H1 (cell line): ENCODE data around the gene PRSS16. TPM values are rescaled to one million over a fixed set of nuclear protein-coding genes. Genes with fewer than 3 reads are reported as not detected.

Source experiments
- CTCF ChIA-PET: fragments of 300-600 bp; sonication (Branson Sonifier 250); formaldehyde crosslinking; loops from one replicate; lab custom pipeline; 2021; ENCODE audit not compliant: partially characterized antibody; lab: Charles Lee
- POLR2A ChIA-PET: fragments of 300-600 bp; sonication (Branson Sonifier 250); formaldehyde crosslinking; loops from one replicate; lab custom pipeline; 2021; ENCODE audit warnings: inconsistent platforms; ENCODE audit not compliant: partially characterized antibody; lab: Charles Lee
- DNase-seq, 2 experiments: peaks; one replicate each; pipeline versions ENCODE4 v3.0.0 to v3.0.0-alpha.2; 2010 to 2022; ENCODE audit warnings: low spot score in 2 of 2, low read depth in 1 of 2, mixed read lengths in 1 of 2
- FAIRE-seq: peaks from 2 replicates; lab custom pipeline; 2011; peaks lifted over from hg19 to GRCh38; lab: Jason Lieb, UNC
- H2AFZ ChIP-seq: 2 replicates; pipeline ENCODE4 v1.8.1; 2012; ENCODE audit warnings: low read length, inconsistent platforms
- H2AK5ac ChIP-seq: 2 replicates; pipeline ENCODE4 v1.6.1; 2013; ENCODE audit warnings: low read depth, low read length
- H2BK120ac ChIP-seq: replicated peaks from 2 replicates; pipeline ENCODE3; 2013; ENCODE audit warnings: low read depth, low read length, inconsistent platforms
- H2BK12ac ChIP-seq: 2 replicates; pipeline ENCODE4 v1.6.1; 2013; ENCODE audit warnings: low read depth, low read length
- H2BK15ac ChIP-seq: 2 replicates; pipeline ENCODE4 v1.6.1; 2013; ENCODE audit warnings: low read length
- H2BK20ac ChIP-seq: 2 replicates; pipeline ENCODE4 v1.6.1; 2013; ENCODE audit warnings: low read length
- H2BK5ac ChIP-seq: 2 replicates; pipeline ENCODE4 v1.6.1; 2013; ENCODE audit warnings: low read depth, low read length
- H3K14ac ChIP-seq: 2 replicates; pipeline ENCODE4 v1.6.1; 2013; ENCODE audit warnings: inconsistent platforms; ENCODE audit not compliant: insufficient read length
- H3K18ac ChIP-seq: 2 replicates; pipeline ENCODE4 v1.6.1; 2013; ENCODE audit warnings: low read length; ENCODE audit errors: extremely low read depth
- H3K23ac ChIP-seq: 2 replicates; pipeline ENCODE4 v1.6.1; 2013; ENCODE audit warnings: inconsistent platforms; ENCODE audit not compliant: insufficient read length
- H3K23me2 ChIP-seq: 2 replicates; pipeline ENCODE4 v1.6.1; 2013; ENCODE audit warnings: low read depth, low read length
- H3K27ac ChIP-seq: 2 replicates; pipeline ENCODE4 v1.6.1; 2011; ENCODE audit warnings: low read depth, low read length, inconsistent platforms
- H3K27me3 ChIP-seq, 4 experiments: replicated peaks in 1 of 4; 1 replicate in 1 of 4; 2 replicates in 3 of 4; pipeline versions ENCODE4 v1.6.1 to v1.8.1; 2011 to 2013; ENCODE audit warnings: low read length in 3 of 4, mild to moderate bottlenecking in 3 of 4, inconsistent platforms in 2 of 4, mixed read lengths in 2 of 4, moderate library complexity in 1 of 4; ENCODE audit not compliant: control insufficient read depth in 3 of 4, insufficient read depth in 3 of 4; ENCODE audit errors: extremely low read depth in 1 of 4
- H3K36me3 ChIP-seq, 4 experiments: 2 replicates each; pipeline versions ENCODE4 v1.6.1 to v1.8.1; 2011 to 2013; ENCODE audit warnings: mild to moderate bottlenecking in 4 of 4, low read length in 3 of 4, moderate library complexity in 2 of 4, control low read depth in 1 of 4, inconsistent platforms in 1 of 4; ENCODE audit not compliant: insufficient read depth in 4 of 4, control insufficient read depth in 2 of 4
- H3K4ac ChIP-seq: replicated peaks from 2 replicates; pipeline ENCODE3; 2013; ENCODE audit warnings: low read length, low read depth, mixed read lengths, inconsistent platforms; ENCODE audit not compliant: insufficient read length
- H3K4me1 ChIP-seq, 4 experiments: replicated peaks in 1 of 4; 1 replicate in 1 of 4; 2 replicates in 3 of 4; pipeline versions ENCODE4 v1.6.1 to v1.8.1; 2011 to 2013; ENCODE audit warnings: low read length in 3 of 4, inconsistent platforms in 2 of 4, mixed read lengths in 1 of 4; ENCODE audit not compliant: insufficient read depth in 4 of 4, control insufficient read depth in 3 of 4
- H3K4me2 ChIP-seq, 2 experiments: 2 replicates each; pipeline versions ENCODE4 v1.6.1 to v1.8.1; 2011 to 2013; ENCODE audit warnings: low read depth in 2 of 2, low read length in 2 of 2, control low read depth in 1 of 2, inconsistent platforms in 1 of 2, mild to moderate bottlenecking in 1 of 2; ENCODE audit not compliant: insufficient read depth in 1 of 2
- H3K4me3 ChIP-seq, 4 experiments: fragments of 200-600, 300-600 bp in 1 of 4; sonication (generic), shearing (Covaris generic), sonication (Bioruptor Twin) in 1 of 4; 2 replicates each; pipeline versions ENCODE4 v1.5.1 to v1.8.1; 2011 to 2016; ENCODE audit warnings: low read length in 4 of 4, low read depth in 3 of 4, control low read depth in 2 of 4, inconsistent platforms in 2 of 4, mild to moderate bottlenecking in 2 of 4, mixed read lengths in 1 of 4, moderate library complexity in 1 of 4; ENCODE audit not compliant: insufficient read depth in 2 of 4; ENCODE audit errors: extremely low read depth in 1 of 4
- H3K56ac ChIP-seq: replicated peaks from 2 replicates; pipeline ENCODE3; 2013; ENCODE audit warnings: low read depth, mild to moderate bottlenecking, mixed read lengths, low read length, inconsistent platforms; ENCODE audit not compliant: insufficient read length
- H3K79me1 ChIP-seq: 2 replicates; pipeline ENCODE4 v1.6.1; 2013; ENCODE audit warnings: low read depth, low read length, control low read depth
- H3K79me2 ChIP-seq, 2 experiments: 2 replicates each; pipeline versions ENCODE4 v1.6.1 to v1.8.1; 2012 to 2013; ENCODE audit warnings: low read length in 2 of 2, mild to moderate bottlenecking in 2 of 2, inconsistent platforms in 1 of 2; ENCODE audit not compliant: insufficient read depth in 2 of 2, control insufficient read depth in 1 of 2
- H3K9ac ChIP-seq, 4 experiments: replicated peaks in 1 of 4; 1 replicate in 1 of 4; 2 replicates in 3 of 4; pipeline versions ENCODE4 v1.6.1 to v1.8.1; 2011 to 2013; ENCODE audit warnings: low read depth in 3 of 4, low read length in 3 of 4, control low read depth in 2 of 4, mild to moderate bottlenecking in 2 of 4, moderate library complexity in 2 of 4, inconsistent platforms in 1 of 4; ENCODE audit errors: extremely low read depth in 1 of 4
- H3K9me3 ChIP-seq, 2 experiments: 2 replicates each; pipeline versions ENCODE4 v1.6.1 to v1.8.1; 2012 to 2013; ENCODE audit warnings: mild to moderate bottlenecking in 2 of 2, moderate library complexity in 2 of 2, control low read depth in 1 of 2, inconsistent platforms in 1 of 2, low read depth in 1 of 2, low read length in 1 of 2, mixed read lengths in 1 of 2; ENCODE audit not compliant: insufficient read depth in 2 of 2
- H4K20me1 ChIP-seq, 2 experiments: replicated peaks in 1 of 2; 2 replicates each; pipeline versions ENCODE3 to v1.8.1; 2011 to 2013; ENCODE audit warnings: inconsistent platforms in 2 of 2, low read length in 2 of 2, mild to moderate bottlenecking in 1 of 2; ENCODE audit not compliant: insufficient read depth in 2 of 2, control insufficient read depth in 1 of 2
- H4K5ac ChIP-seq: 2 replicates; pipeline ENCODE4 v1.6.1; 2013; ENCODE audit warnings: low read length, low read depth, mixed read lengths, inconsistent platforms; ENCODE audit not compliant: insufficient read length
- H4K8ac ChIP-seq: 2 replicates; pipeline ENCODE4 v1.8.0; 2013; ENCODE audit warnings: mild to moderate bottlenecking, moderate library complexity, low read length, inconsistent platforms; ENCODE audit not compliant: insufficient read depth; ENCODE audit errors: extremely low read depth
- H4K91ac ChIP-seq: replicated peaks from 2 replicates; pipeline ENCODE3; 2013; ENCODE audit warnings: low read length, mixed read lengths, inconsistent platforms; ENCODE audit not compliant: insufficient read length
- ASH2L ChIP-seq: fragments of 200-600, 300-600 bp; sonication (generic); IDR thresholded peaks from one replicate; pipeline ENCODE4 v1.7.1; 2017; ENCODE audit warnings: low read length
- CREB1 ChIP-seq: IDR thresholded peaks from 2 replicates; pipeline ENCODE4 v1.6.1; 2012; ENCODE audit warnings: inconsistent platforms
- NANOG ChIP-seq: IDR thresholded peaks from 2 replicates; pipeline ENCODE4 v1.6.1; 2011; ENCODE audit warnings: low read length, low read depth, mild to moderate bottlenecking, inconsistent platforms; ENCODE audit not compliant: insufficient read depth, poor library complexity, severe bottlenecking
- POU5F1 ChIP-seq: IDR thresholded peaks from 2 replicates; pipeline ENCODE4 v1.6.1; 2011; ENCODE audit warnings: low read depth, mild to moderate bottlenecking, low read length, moderate library complexity
- SIN3A ChIP-seq, 2 experiments: IDR thresholded peaks in 1 of 2; conservative IDR thresholded peaks in 1 of 2; 2 replicates each; pipeline ENCODE4 v1.6.1; 2011 to 2012; ENCODE audit warnings: low read length in 2 of 2, improper control_type of control experiment in 1 of 2, low read depth in 1 of 2, mild to moderate bottlenecking in 1 of 2
- SIRT6 ChIP-seq: IDR thresholded peaks from one replicate; pipeline ENCODE4 v1.7.1; 2012; ENCODE audit warnings: low read length, inconsistent platforms
- WGBS, 2 experiments: shearing (Covaris generic) in 1 of 2; methylation state at CpG; one replicate each; pipeline versions ENCODE4 v1.1.6 to v1.1.7; 2013 to 2015; ENCODE audit warnings: low lambda C conversion rate in 2 of 2, mixed read lengths in 2 of 2, inconsistent platforms in 1 of 2, low coverage in 1 of 2, missing lambda C conversion rate in 1 of 2; ENCODE audit not compliant: insufficient replicate concordance in 2 of 2, insufficient coverage in 1 of 2, insufficient read length in 1 of 2; ENCODE audit errors: extremely low coverage in 1 of 2, missing lambda C conversion rate in 1 of 2; 5-methylcytosine and 5-hydroxymethylcytosine counted together
- polyA plus RNA-seq, 7 experiments: library from polyadenylated mRNA; depleted of rRNA in 3 of 7; stranded (reverse) in 5 of 7; unstranded in 2 of 7; fragments of >200 nt in 5 of 7; fragments of 200-250 nt in 2 of 7; gene quantifications; 1 replicate in 5 of 7; 2 replicates in 1 of 7; 4 replicates in 1 of 7; pipeline versions ENCODE4 v1.2.1 to v1.2.3, GENCODE V29; 2011 to 2013; ENCODE audit warnings: missing spikeins in 2 of 7, mixed read lengths in 2 of 7
- total RNA-seq: library from RNA; stranded (reverse); fragmentation: NEBNext Ultra II Directional; extraction: Animal tissue kit (Norgen Biotek cat#: 25700); gene quantifications from 2 replicates; pipeline ENCODE4 v1.2.1, GENCODE V29; 2021
- TF ChIP-seq, protein P1 (sequence below): IDR thresholded peaks from 2 replicates; pipeline ENCODE4 v1.6.1; 2011; ENCODE audit warnings: low read depth, mild to moderate bottlenecking, low read length; ENCODE audit not compliant: insufficient read depth
- TF ChIP-seq, protein P2 (sequence below): IDR thresholded peaks from 2 replicates; pipeline ENCODE4 v1.6.1; 2011; ENCODE audit warnings: low read length, improper control_type of control experiment

PRSS16 gene
- total and polyA plus RNA-seq, 2 of the 8 experiments (the other 6 are each of a cell fraction or from before 2014, with no cell fraction given): 20.2 to 38.9 TPM

- no peak overlapping the region for H2BK120ac ChIP-seq
- DNase-seq (peak in 1 of 2 experiments; percentile 89), FAIRE-seq (peak; percentile 81)
- peaks cover 0 to 8% (median 3%) of the 10 kb centered on the region in 4 experiments; a peak in 2 of 7 replicates for H3K4me1 ChIP-seq
- WGBS, 2 experiments: 22% methylated on average over 22 of the region's 22 CpGs; no CpG with 5 or more reads in 1 of the 2 experiments
- no peaks in the 10 kb centered on the region for H3K36me3 ChIP-seq
- no peak overlapping the region for H2BK12ac ChIP-seq
- H2AK5ac ChIP-seq: no peak overlapping the region
- H2AFZ ChIP-seq: peak overlapping the region; percentile 80
- H3K27me3 ChIP-seq: no peaks in the 10 kb centered on the region
- no peak overlapping the region for H3K23ac ChIP-seq
- H3K79me2 ChIP-seq: no peaks in the 10 kb centered on the region
- H2BK5ac ChIP-seq: no peak overlapping the region
- H3K56ac ChIP-seq: no peak overlapping the region
- peak overlapping the region in 2 of 4 experiments; percentile 13 to 52; a peak in 2 of 7 replicates for H3K9ac ChIP-seq
- no peak overlapping the region for H2BK15ac ChIP-seq
- H3K14ac ChIP-seq: no peak overlapping the region
- no peaks in the 10 kb centered on the region for H3K79me1 ChIP-seq
- ChIA-PET CTCF (interaction anchor here (1.1 kb wide), 1 partner anchor 46 kb away, joined by 3 read pairs; no protein-coding TSS in a partner anchor), POLR2A (interaction anchor here (0.6 to 1.0 kb wide), 3 partner anchors 15 to 184 kb away, joined by 3 to 4 read pairs (median 3); no protein-coding TSS in a partner anchor)
- no peak overlapping the region for H3K18ac ChIP-seq
- H3K27ac ChIP-seq: no peak overlapping the region
- H4K91ac ChIP-seq: no peak overlapping the region
- peak overlapping the region; percentile 40 to 83 (median 74) for H3K4me3 ChIP-seq
- H3K4ac ChIP-seq: no peak overlapping the region
- H2BK20ac ChIP-seq: no peak overlapping the region
- peak overlapping the region; percentile 92 to 97 for H3K4me2 ChIP-seq
- H3K9me3 ChIP-seq: no peaks in the 10 kb centered on the region
- H4K8ac ChIP-seq: no peak overlapping the region
- no peaks in the 10 kb centered on the region for H4K20me1 ChIP-seq
- no peak overlapping the region for H4K5ac ChIP-seq
- H3K23me2 ChIP-seq: peaks cover 16% of the 10 kb centered on the region
- TF ChIP-seq NANOG: peak; percentile 19
- TF ChIP-seq, protein P1, sequence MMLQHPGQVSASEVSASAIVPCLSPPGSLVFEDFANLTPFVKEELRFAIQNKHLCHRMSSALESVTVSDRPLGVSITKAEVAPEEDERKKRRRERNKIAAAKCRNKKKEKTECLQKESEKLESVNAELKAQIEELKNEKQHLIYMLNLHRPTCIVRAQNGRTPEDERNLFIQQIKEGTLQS: no peak
- TF ChIP-seq SIN3A (conservative IDR thresholded peaks at IDR 0.05 in 1 of 2, IDR thresholded peaks at IDR 0.05 in 1 of 2; ENCODE audit: low read depth in 1 of 2, low read length in 2 of 2): 0 out of 4 replicates have a peak, but pooled peaks of 1 of the 2 experiments have one; percentile 31
- no peak for TF ChIP-seq SIRT6
- TF ChIP-seq, protein P2, sequence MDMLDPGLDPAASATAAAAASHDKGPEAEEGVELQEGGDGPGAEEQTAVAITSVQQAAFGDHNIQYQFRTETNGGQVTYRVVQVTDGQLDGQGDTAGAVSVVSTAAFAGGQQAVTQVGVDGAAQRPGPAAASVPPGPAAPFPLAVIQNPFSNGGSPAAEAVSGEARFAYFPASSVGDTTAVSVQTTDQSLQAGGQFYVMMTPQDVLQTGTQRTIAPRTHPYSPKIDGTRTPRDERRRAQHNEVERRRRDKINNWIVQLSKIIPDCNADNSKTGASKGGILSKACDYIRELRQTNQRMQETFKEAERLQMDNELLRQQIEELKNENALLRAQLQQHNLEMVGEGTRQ: peak; percentile 54
- TF ChIP-seq ASH2L: peak; percentile 80
- TF ChIP-seq CREB1: 0 out of 2 replicates have a peak, but pooled peaks have one; percentile 28
- TF ChIP-seq POU5F1: peak; percentile 1; the same call in 1 of the 2 replicates
Observed at GRCh38 chr6:27297857-27298730, 50.6 kb downstream of the PRSS16 start.
